Stimulated activated memory B cell treated with anti-CD40 and anti-IgM and Interleukin-4, amounts not matched to agents 10 μg/mL and 1 μg/mL and 100 μg/mL, for 72 hours (primary cell): ENCODE results near the gene ERBB4.

Experiments used
- ATAC-seq: fragments of 150-1000 bp; cut with Tn5 transposase; 2 replicates; pipeline ENCODE4 v1.10.0; 2021
- H3K27ac Mint-ChIP-seq: one replicate; pipeline ENCODE4 v1.8.0; 2022; ENCODE audit warnings: mild to moderate bottlenecking, mixed read lengths
- H3K27me3 Mint-ChIP-seq: one replicate; pipeline ENCODE4 v1.8.0; 2022; ENCODE audit warnings: mixed read lengths
- H3K36me3 Mint-ChIP-seq: one replicate; pipeline ENCODE4 v1.8.0; 2022; ENCODE audit warnings: mixed read lengths
- H3K4me1 Mint-ChIP-seq: one replicate; pipeline ENCODE4 v1.8.0; 2022; ENCODE audit warnings: mixed read lengths
- H3K4me3 Mint-ChIP-seq: one replicate; pipeline ENCODE4 v1.8.0; 2022; ENCODE audit warnings: mild to moderate bottlenecking, moderate library complexity, mixed read lengths
- H3K9me3 Mint-ChIP-seq: one replicate; pipeline ENCODE4 v1.8.0; 2022; ENCODE audit warnings: mixed read lengths

Gene ERBB4

GRCh38 chr2:212367431-212367830, 171.2 kb downstream of the ERBB4 start:
- H3K27ac Mint-ChIP-seq, result no peak overlapping the region
- no peaks in the 10 kb centered on the region for H3K4me1 Mint-ChIP-seq
- H3K27me3 Mint-ChIP-seq, result no peaks in the 10 kb centered on the region
- H3K4me3 Mint-ChIP-seq, result no peak overlapping the region
- H3K36me3 Mint-ChIP-seq, result no peaks in the 10 kb centered on the region
- H3K9me3 Mint-ChIP-seq, result peaks cover 7% of the 10 kb centered on the region
- no peak for ATAC-seq

- Mint-ChIP-seq H3K27ac (no peak overlapping the region), H3K36me3 (no peaks in the 10 kb centered on the region), H3K4me1 (no peaks in the 10 kb centered on the region), H3K27me3 (no peaks in the 10 kb centered on the region), H3K9me3 (peaks cover 7% of the 10 kb centered on the region), H3K4me3 (no peak overlapping the region)
- ATAC-seq, result no peak
These were observed 174.3 kb downstream of the ERBB4 start for GRCh38 chr2:212364112-212364985.

GRCh38 chr2:212361174-212361756, 177.3 kb downstream of the ERBB4 start:
- Mint-ChIP-seq H3K4me3 (no peak overlapping the region), H3K36me3 (no peaks in the 10 kb centered on the region), H3K27me3 (no peaks in the 10 kb centered on the region), H3K27ac (no peak overlapping the region), H3K4me1 (no peaks in the 10 kb centered on the region), H3K9me3 (no peaks in the 10 kb centered on the region)
- ATAC-seq, result no peak

- Mint-ChIP-seq H3K4me1 (no peaks in the 10 kb centered on the region), H3K27me3 (no peaks in the 10 kb centered on the region), H3K4me3 (no peak overlapping the region), H3K36me3 (no peaks in the 10 kb centered on the region), H3K9me3 (no peaks in the 10 kb centered on the region), H3K27ac (no peak overlapping the region)
- ATAC-seq, result no peak
These were observed 178.5 kb downstream of the ERBB4 start for GRCh38 chr2:212360068-212360460.

GRCh38 chr2:212359425-212360067, 179.1 kb downstream of the ERBB4 start:
- Mint-ChIP-seq H3K36me3 (no peaks in the 10 kb centered on the region), H3K9me3 (no peaks in the 10 kb centered on the region), H3K27me3 (no peaks in the 10 kb centered on the region), H3K4me3 (no peak overlapping the region), H3K27ac (no peak overlapping the region), H3K4me1 (no peaks in the 10 kb centered on the region)
- ATAC-seq, result no peak

GRCh38 chr2:212357606-212358005, 181.0 kb downstream of the ERBB4 start:
- no peaks in the 10 kb centered on the region for H3K27me3 Mint-ChIP-seq
- no peak for ATAC-seq
- no peaks in the 10 kb centered on the region for H3K4me1 Mint-ChIP-seq
- no peaks in the 10 kb centered on the region for H3K9me3 Mint-ChIP-seq
- no peaks in the 10 kb centered on the region for H3K36me3 Mint-ChIP-seq
- no peak overlapping the region for H3K4me3 Mint-ChIP-seq
- H3K27ac Mint-ChIP-seq, result no peak overlapping the region

GRCh38 chr2:212354382-212354781, 184.2 kb downstream of the ERBB4 start:
- Mint-ChIP-seq H3K4me3 (no peak overlapping the region), H3K36me3 (no peaks in the 10 kb centered on the region), H3K4me1 (no peaks in the 10 kb centered on the region), H3K9me3 (no peaks in the 10 kb centered on the region), H3K27me3 (no peaks in the 10 kb centered on the region), H3K27ac (no peak overlapping the region)
- ATAC-seq, result no peak

GRCh38 chr2:212348501-212348900, 190.1 kb downstream of the ERBB4 start:
- no peak overlapping the region for H3K27ac Mint-ChIP-seq
- H3K9me3 Mint-ChIP-seq, result no peaks in the 10 kb centered on the region
- no peaks in the 10 kb centered on the region for H3K36me3 Mint-ChIP-seq
- H3K4me1 Mint-ChIP-seq, result no peaks in the 10 kb centered on the region
- H3K4me3 Mint-ChIP-seq, result no peak overlapping the region
- no peak for ATAC-seq
- no peaks in the 10 kb centered on the region for H3K27me3 Mint-ChIP-seq

- no peak for ATAC-seq
- no peaks in the 10 kb centered on the region for H3K27me3 Mint-ChIP-seq
- no peaks in the 10 kb centered on the region for H3K36me3 Mint-ChIP-seq
- H3K9me3 Mint-ChIP-seq, result no peaks in the 10 kb centered on the region
- no peak overlapping the region for H3K27ac Mint-ChIP-seq
- H3K4me3 Mint-ChIP-seq, result no peak overlapping the region
- no peaks in the 10 kb centered on the region for H3K4me1 Mint-ChIP-seq
These were observed 191.7 kb downstream of the ERBB4 start for GRCh38 chr2:212346865-212347264.

GRCh38 chr2:212345966-212346365, 192.6 kb downstream of the ERBB4 start:
- Mint-ChIP-seq H3K4me3 (no peak overlapping the region), H3K36me3 (no peaks in the 10 kb centered on the region), H3K27ac (no peak overlapping the region), H3K9me3 (no peaks in the 10 kb centered on the region), H3K4me1 (no peaks in the 10 kb centered on the region), H3K27me3 (no peaks in the 10 kb centered on the region)
- ATAC-seq, result no peak

GRCh38 chr2:212344131-212344530, 194.5 kb downstream of the ERBB4 start:
- H3K4me1 Mint-ChIP-seq, result no peaks in the 10 kb centered on the region
- H3K27ac Mint-ChIP-seq, result no peak overlapping the region
- H3K27me3 Mint-ChIP-seq, result no peaks in the 10 kb centered on the region
- no peak overlapping the region for H3K4me3 Mint-ChIP-seq
- H3K36me3 Mint-ChIP-seq, result no peaks in the 10 kb centered on the region
- no peak for ATAC-seq
- H3K9me3 Mint-ChIP-seq, result no peaks in the 10 kb centered on the region

- H3K27me3 Mint-ChIP-seq, result no peaks in the 10 kb centered on the region
- H3K4me1 Mint-ChIP-seq, result no peaks in the 10 kb centered on the region
These were observed 195.4 kb downstream of the ERBB4 start for GRCh38 chr2:212343167-212343566.

GRCh38 chr2:212337486-212338343, 200.9 kb downstream of the ERBB4 start:
- Mint-ChIP-seq H3K9me3 (no peaks in the 10 kb centered on the region), H3K4me3 (no peak overlapping the region), H3K36me3 (no peaks in the 10 kb centered on the region), H3K27ac (no peak overlapping the region), H3K4me1 (no peaks in the 10 kb centered on the region), H3K27me3 (no peaks in the 10 kb centered on the region)
- ATAC-seq, result no peak

More at GRCh38 chr2:212343167-212343566, 195.4 kb downstream of the ERBB4 start:
- Mint-ChIP-seq H3K9me3 (no peaks in the 10 kb centered on the region), H3K27ac (no peak overlapping the region), H3K4me3 (no peak overlapping the region), H3K36me3 (no peaks in the 10 kb centered on the region)
- no peak for ATAC-seq

GRCh38 chr2:212337036-212337435, 201.6 kb downstream of the ERBB4 start:
- Mint-ChIP-seq H3K4me3 (no peak overlapping the region), H3K36me3 (no peaks in the 10 kb centered on the region), H3K9me3 (no peaks in the 10 kb centered on the region), H3K4me1 (no peaks in the 10 kb centered on the region), H3K27me3 (no peaks in the 10 kb centered on the region), H3K27ac (no peak overlapping the region)
- ATAC-seq, result no peak

GRCh38 chr2:212330263-212330662, 208.3 kb downstream of the ERBB4 start:
- no peak overlapping the region for H3K4me3 Mint-ChIP-seq
- ATAC-seq, result no peak
- H3K27ac Mint-ChIP-seq, result no peak overlapping the region
- no peaks in the 10 kb centered on the region for H3K36me3 Mint-ChIP-seq
- no peaks in the 10 kb centered on the region for H3K27me3 Mint-ChIP-seq
- no peaks in the 10 kb centered on the region for H3K9me3 Mint-ChIP-seq
- H3K4me1 Mint-ChIP-seq, result no peaks in the 10 kb centered on the region
